Measurements from ENCODE around the gene VIPR2.

The VIPR2 gene

DNA sequence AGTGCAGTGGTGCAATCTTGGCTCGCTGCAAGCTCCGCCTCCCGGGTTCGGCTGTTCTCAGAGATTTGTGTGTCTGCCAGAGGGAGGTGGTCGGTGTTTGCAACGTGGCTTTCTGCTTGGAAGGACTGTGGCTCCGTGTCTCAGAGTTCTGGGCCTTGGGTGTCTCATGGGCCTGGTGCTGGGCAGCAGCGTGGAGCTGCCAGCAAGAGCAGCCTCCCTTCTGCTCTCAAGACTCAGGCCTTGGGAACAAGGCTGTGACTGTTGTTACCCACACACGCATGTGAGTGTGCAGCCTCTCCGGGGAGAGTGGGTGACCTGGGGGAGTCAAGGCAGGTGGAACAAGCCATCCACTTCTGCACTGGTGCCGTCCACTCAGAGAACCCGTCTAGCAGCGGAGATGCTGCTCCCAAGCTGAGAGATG is 52.0 kb downstream of the VIPR2 start:
- TF ChIP-seq ESRRG (CRISPR knock-in tag; IDR thresholded peaks at IDR 0.05) = no peak
- no peak for ATAC-seq

DNA sequence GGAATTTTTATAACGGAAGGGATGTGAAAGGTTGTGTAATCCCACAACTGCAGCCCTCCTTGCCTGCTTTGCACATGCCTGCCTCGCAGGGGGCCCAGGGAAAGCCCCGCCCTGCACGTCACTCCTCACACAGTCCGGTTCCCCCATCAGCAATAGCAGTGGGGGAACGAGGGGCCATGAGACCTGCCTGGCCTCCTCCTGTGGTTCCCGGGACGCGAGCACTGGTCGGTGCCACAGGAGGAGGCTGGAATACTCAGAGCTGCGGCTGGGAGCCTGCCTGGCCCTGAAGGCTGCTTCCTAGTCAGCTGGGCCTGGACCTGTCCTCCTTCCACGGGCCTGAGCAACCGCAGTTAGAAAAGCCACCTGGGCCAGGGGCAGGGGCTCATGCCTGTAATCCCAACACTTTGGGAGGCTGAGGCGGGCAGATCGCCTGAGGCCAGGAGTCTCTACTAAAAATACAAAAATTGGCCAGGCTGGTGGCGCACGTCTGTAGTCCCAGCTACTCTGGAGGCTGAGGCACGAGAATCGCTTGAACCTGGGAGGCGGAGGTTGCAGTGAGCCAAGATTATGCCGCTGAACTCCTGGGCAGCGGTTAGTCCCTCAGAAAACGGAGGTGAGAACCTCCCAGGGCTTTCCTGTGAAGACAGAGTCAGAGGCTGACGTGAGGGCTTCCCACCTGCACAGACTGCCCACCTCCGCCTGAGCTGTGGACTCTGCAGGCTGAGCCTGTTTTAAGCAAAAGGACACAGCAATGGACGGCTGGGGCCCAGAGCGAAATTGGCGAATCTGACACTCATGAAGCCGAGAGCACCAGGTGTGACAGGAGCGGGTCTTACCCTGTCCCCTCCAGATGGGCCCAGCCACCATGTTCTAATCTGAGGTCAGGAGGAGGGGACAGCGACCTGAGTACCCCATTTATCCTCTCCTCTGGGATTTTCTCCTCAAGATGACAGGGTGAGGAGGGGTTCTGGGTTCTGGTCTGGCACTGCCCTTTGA is 52.9 kb downstream of the VIPR2 start:
- TF ChIP-seq OSR1 (CRISPR knock-in tag; IDR thresholded peaks at IDR 0.05) = no peak
- TF ChIP-seq ISL1 (CRISPR knock-in tag; IDR thresholded peaks at IDR 0.05) = no peak
- TF ChIP-seq TCF4 (CRISPR knock-in tag; IDR thresholded peaks at IDR 0.05; ENCODE audit: borderline replicate concordance) = no peak
- TF ChIP-seq, protein P1, sequence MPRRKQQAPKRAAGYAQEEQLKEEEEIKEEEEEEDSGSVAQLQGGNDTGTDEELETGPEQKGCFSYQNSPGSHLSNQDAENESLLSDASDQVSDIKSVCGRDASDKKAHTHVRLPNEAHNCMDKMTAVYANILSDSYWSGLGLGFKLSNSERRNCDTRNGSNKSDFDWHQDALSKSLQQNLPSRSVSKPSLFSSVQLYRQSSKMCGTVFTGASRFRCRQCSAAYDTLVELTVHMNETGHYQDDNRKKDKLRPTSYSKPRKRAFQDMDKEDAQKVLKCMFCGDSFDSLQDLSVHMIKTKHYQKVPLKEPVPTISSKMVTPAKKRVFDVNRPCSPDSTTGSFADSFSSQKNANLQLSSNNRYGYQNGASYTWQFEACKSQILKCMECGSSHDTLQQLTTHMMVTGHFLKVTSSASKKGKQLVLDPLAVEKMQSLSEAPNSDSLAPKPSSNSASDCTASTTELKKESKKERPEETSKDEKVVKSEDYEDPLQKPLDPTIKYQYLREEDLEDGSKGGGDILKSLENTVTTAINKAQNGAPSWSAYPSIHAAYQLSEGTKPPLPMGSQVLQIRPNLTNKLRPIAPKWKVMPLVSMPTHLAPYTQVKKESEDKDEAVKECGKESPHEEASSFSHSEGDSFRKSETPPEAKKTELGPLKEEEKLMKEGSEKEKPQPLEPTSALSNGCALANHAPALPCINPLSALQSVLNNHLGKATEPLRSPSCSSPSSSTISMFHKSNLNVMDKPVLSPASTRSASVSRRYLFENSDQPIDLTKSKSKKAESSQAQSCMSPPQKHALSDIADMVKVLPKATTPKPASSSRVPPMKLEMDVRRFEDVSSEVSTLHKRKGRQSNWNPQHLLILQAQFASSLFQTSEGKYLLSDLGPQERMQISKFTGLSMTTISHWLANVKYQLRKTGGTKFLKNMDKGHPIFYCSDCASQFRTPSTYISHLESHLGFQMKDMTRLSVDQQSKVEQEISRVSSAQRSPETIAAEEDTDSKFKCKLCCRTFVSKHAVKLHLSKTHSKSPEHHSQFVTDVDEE (CRISPR knock-in tag; IDR thresholded peaks at IDR 0.05) = no peak
- no peak for TF ChIP-seq ZNF8 (CRISPR knock-in tag; IDR thresholded peaks at IDR 0.05)
- no peak for TF ChIP-seq ZNF70 (CRISPR knock-in tag; IDR thresholded peaks at IDR 0.05)
- TF ChIP-seq ESRRG (CRISPR knock-in tag; IDR thresholded peaks at IDR 0.05) = no peak
- no peak for TF ChIP-seq PPARA (CRISPR knock-in tag; IDR thresholded peaks at IDR 0.05; ENCODE audit: borderline replicate concordance)
- TF ChIP-seq TOX (CRISPR knock-in tag; IDR thresholded peaks at IDR 0.05; ENCODE audit: borderline replicate concordance) = no peak
- TF ChIP-seq RARB (CRISPR knock-in tag; IDR thresholded peaks at IDR 0.05) = no peak
- TF ChIP-seq, protein P2, sequence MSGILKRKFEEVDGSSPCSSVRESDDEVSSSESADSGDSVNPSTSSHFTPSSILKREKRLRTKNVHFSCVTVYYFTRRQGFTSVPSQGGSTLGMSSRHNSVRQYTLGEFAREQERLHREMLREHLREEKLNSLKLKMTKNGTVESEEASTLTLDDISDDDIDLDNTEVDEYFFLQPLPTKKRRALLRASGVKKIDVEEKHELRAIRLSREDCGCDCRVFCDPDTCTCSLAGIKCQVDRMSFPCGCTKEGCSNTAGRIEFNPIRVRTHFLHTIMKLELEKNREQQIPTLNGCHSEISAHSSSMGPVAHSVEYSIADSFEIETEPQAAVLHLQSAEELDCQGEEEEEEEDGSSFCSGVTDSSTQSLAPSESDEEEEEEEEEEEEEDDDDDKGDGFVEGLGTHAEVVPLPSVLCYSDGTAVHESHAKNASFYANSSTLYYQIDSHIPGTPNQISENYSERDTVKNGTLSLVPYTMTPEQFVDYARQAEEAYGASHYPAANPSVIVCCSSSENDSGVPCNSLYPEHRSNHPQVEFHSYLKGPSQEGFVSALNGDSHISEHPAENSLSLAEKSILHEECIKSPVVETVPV (CRISPR knock-in tag; IDR thresholded peaks at IDR 0.05) = no peak
- no peak for TF ChIP-seq ARNTL (CRISPR knock-in tag; IDR thresholded peaks at IDR 0.05; ENCODE audit: borderline replicate concordance, low read depth)
- TF ChIP-seq, protein P3, sequence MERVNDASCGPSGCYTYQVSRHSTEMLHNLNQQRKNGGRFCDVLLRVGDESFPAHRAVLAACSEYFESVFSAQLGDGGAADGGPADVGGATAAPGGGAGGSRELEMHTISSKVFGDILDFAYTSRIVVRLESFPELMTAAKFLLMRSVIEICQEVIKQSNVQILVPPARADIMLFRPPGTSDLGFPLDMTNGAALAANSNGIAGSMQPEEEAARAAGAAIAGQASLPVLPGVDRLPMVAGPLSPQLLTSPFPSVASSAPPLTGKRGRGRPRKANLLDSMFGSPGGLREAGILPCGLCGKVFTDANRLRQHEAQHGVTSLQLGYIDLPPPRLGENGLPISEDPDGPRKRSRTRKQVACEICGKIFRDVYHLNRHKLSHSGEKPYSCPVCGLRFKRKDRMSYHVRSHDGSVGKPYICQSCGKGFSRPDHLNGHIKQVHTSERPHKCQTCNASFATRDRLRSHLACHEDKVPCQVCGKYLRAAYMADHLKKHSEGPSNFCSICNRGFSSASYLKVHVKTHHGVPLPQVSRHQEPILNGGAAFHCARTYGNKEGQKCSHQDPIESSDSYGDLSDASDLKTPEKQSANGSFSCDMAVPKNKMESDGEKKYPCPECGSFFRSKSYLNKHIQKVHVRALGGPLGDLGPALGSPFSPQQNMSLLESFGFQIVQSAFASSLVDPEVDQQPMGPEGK (CRISPR knock-in tag; IDR thresholded peaks at IDR 0.05; ENCODE audit: borderline replicate concordance) = no peak
- TF ChIP-seq, protein P4, sequence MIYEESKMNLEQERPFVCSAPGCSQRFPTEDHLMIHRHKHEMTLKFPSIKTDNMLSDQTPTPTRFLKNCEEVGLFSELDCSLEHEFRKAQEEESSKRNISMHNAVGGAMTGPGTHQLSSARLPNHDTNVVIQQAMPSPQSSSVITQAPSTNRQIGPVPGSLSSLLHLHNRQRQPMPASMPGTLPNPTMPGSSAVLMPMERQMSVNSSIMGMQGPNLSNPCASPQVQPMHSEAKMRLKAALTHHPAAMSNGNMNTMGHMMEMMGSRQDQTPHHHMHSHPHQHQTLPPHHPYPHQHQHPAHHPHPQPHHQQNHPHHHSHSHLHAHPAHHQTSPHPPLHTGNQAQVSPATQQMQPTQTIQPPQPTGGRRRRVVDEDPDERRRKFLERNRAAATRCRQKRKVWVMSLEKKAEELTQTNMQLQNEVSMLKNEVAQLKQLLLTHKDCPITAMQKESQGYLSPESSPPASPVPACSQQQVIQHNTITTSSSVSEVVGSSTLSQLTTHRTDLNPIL (CRISPR knock-in tag; IDR thresholded peaks at IDR 0.05; ENCODE audit: low read depth) = no peak
- TF ChIP-seq, protein P5, sequence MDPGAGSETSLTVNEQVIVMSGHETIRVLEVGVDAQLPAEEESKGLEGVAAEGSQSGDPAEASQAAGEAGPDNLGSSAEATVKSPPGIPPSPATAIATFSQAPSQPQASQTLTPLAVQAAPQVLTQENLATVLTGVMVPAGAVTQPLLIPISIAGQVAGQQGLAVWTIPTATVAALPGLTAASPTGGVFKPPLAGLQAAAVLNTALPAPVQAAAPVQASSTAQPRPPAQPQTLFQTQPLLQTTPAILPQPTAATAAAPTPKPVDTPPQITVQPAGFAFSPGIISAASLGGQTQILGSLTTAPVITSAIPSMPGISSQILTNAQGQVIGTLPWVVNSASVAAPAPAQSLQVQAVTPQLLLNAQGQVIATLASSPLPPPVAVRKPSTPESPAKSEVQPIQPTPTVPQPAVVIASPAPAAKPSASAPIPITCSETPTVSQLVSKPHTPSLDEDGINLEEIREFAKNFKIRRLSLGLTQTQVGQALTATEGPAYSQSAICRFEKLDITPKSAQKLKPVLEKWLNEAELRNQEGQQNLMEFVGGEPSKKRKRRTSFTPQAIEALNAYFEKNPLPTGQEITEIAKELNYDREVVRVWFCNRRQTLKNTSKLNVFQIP (CRISPR knock-in tag; IDR thresholded peaks at IDR 0.05; ENCODE audit: borderline replicate concordance, low read depth) = no peak
- no peak for ATAC-seq

DNA sequence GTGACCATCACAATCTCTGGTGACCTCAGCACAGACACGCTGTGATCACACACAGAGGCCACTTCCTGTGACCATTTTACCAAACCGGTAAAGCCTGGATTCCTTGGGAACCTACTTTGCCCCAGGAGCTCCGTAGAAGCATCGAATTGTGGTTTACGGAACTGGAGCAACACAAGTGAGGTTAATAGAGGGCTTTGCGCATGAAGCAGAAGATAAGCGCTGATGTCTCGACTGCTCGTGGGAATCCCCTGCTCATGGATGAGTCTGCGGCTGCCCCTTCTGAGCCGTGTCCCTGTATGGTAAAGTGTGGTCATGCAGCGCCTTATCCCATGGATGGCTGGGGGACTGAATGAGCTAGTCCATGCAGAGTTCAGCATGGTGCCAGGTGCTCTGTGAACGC is 53.6 kb downstream of the VIPR2 start:
- no peak for ATAC-seq
- TF ChIP-seq, protein P2 (CRISPR knock-in tag; IDR thresholded peaks at IDR 0.05) = no peak
- TF ChIP-seq CSDC2 (CRISPR knock-in tag; IDR thresholded peaks at IDR 0.05) (no peak), TCF4 (CRISPR knock-in tag; IDR thresholded peaks at IDR 0.05; ENCODE audit: borderline replicate concordance) (no peak), ZFP30 (CRISPR knock-in tag; IDR thresholded peaks at IDR 0.05) (no peak), ZFP3 (CRISPR knock-in tag; IDR thresholded peaks at IDR 0.05) (no peak), PPARA (CRISPR knock-in tag; IDR thresholded peaks at IDR 0.05; ENCODE audit: borderline replicate concordance) (no peak), ZNF8 (CRISPR knock-in tag; IDR thresholded peaks at IDR 0.05) (no peak), OSR1 (CRISPR knock-in tag; IDR thresholded peaks at IDR 0.05) (no peak), SNAI2 (CRISPR knock-in tag; IDR thresholded peaks at IDR 0.05) (no peak), TOX (CRISPR knock-in tag; IDR thresholded peaks at IDR 0.05; ENCODE audit: borderline replicate concordance) (no peak), ESRRG (CRISPR knock-in tag; IDR thresholded peaks at IDR 0.05) (no peak)
- TF ChIP-seq, protein P4 (CRISPR knock-in tag; IDR thresholded peaks at IDR 0.05; ENCODE audit: low read depth) = no peak
- TF ChIP-seq, protein P1 (CRISPR knock-in tag; IDR thresholded peaks at IDR 0.05) = no peak
